Mucosa of stomach (tissue), 1 donor: ENCODE measurements around the gene TOP3B.
"Not testable (repeated sequence)": the region's sequence is repeated elsewhere in the genome, so short reads cannot be mapped to it uniquely, and the experiment has no call there.

Source experiments
- H3K27me3 ChIP-seq: one replicate; pipeline ENCODE4 v1.7.0; 2013; ENCODE audit warnings: mild to moderate bottlenecking, low read length; ENCODE audit not compliant: control insufficient read depth, insufficient read depth
- H3K36me3 ChIP-seq: one replicate; pipeline ENCODE4 v1.7.0; 2013; ENCODE audit warnings: low read length; ENCODE audit not compliant: control insufficient read depth, insufficient read depth
- H3K4me1 ChIP-seq: one replicate; pipeline ENCODE4 v1.7.0; 2013; ENCODE audit warnings: mild to moderate bottlenecking, low read length; ENCODE audit not compliant: control insufficient read depth, insufficient read depth
- H3K4me3 ChIP-seq: one replicate; pipeline ENCODE4 v1.7.0; 2013; ENCODE audit warnings: low read length
- H3K9ac ChIP-seq: one replicate; pipeline ENCODE4 v1.7.0; 2013; ENCODE audit warnings: mild to moderate bottlenecking, low read length, moderate library complexity
- H3K9me3 ChIP-seq: one replicate; pipeline ENCODE4 v1.7.0; 2013; ENCODE audit warnings: mild to moderate bottlenecking, low read length, moderate library complexity; ENCODE audit not compliant: control insufficient read depth
- donor health status: Pancreatic carcinoma.

TOP3B gene

DNA sequence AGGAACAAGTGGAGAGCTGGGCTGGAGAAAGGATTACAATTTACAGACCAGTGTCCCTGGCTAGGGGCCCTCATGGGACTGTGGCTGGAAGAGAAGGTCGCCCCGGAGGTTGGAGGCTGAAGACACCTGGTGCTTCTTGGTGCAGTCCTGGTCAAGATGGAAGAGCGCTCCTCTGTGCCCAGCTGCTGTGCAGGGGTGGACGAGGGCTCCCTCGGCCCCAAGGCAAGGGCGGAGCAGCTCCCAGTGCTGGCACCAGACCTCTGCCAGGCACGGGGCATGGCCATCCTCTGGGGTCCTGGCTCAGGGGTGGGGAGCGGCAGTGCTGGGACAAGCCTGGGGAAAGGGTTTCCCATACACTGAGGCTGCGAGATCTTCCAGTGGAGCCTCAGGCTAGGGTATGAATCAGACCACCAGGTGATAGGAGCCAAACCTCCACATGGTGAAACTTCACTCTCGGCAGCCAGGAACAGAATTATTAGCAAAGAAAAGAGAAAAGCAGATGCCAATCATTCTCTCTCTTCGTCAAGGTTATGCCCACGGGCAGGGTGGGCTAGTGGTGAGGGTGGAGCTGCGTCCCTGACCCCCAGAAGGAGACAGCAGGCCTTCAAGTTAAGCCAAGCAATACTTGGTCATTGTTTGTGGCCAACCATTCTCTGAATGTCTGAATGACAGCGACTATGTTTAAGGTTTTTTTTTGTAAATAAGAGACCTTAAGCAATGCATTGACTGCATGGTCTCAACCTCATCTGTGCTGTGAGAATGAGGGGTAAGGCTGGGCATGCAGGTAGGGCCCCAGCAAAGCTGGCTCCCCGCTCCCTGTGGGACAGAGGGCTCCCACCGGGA, 62.0 kb downstream of the TOP3B start:
- H3K9me3 ChIP-seq = no peaks in the 10 kb centered on the region
- H3K4me1 ChIP-seq = no peaks in the 10 kb centered on the region
- no peaks in the 10 kb centered on the region for H3K27me3 ChIP-seq
- no peak overlapping the region for H3K4me3 ChIP-seq
- no peaks in the 10 kb centered on the region for H3K36me3 ChIP-seq
- no peak overlapping the region for H3K9ac ChIP-seq

DNA sequence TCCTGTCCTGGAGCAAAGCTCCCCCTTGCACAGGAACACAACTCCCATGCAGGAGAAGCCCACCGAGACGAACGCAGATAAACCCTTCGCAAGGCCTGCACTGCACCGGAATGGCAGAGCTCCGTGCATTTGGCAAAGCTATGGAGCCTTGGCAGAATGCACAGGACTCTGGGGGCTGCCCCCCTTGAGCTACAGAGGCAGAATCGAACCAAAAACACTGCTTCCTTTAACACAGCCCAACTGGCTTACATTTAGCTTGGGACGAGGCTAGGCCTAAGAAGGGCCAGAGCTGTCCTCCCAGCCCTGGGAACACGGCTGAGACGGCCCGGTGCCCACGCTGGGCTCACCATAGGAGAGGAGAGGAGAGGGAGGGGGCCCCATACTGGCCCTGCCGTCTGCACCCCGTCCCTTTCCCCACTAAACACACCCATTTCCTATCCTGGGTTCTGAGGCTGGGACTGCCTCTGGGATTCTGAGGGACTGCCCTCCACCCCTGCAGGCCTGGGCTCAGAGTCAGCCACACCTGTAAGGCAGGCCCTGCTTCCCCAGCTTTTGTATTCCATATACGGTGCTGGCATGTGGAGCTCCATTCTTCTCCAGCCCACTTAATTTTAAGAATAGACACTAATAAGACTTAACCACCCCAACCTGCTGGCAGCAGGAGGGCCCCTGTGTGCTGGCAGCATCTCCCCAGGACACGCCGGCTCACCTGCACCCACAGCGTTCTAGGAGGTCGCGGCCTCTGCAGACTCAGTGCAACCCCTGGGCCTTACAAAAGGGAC, 62.9 kb downstream of the TOP3B start:
- Histone ChIP-seq H3K4me1 (no peaks in the 10 kb centered on the region), H3K4me3 (no peak overlapping the region), H3K9ac (no peak overlapping the region), H3K36me3 (no peaks in the 10 kb centered on the region), H3K27me3 (no peaks in the 10 kb centered on the region), H3K9me3 (no peaks in the 10 kb centered on the region)

DNA sequence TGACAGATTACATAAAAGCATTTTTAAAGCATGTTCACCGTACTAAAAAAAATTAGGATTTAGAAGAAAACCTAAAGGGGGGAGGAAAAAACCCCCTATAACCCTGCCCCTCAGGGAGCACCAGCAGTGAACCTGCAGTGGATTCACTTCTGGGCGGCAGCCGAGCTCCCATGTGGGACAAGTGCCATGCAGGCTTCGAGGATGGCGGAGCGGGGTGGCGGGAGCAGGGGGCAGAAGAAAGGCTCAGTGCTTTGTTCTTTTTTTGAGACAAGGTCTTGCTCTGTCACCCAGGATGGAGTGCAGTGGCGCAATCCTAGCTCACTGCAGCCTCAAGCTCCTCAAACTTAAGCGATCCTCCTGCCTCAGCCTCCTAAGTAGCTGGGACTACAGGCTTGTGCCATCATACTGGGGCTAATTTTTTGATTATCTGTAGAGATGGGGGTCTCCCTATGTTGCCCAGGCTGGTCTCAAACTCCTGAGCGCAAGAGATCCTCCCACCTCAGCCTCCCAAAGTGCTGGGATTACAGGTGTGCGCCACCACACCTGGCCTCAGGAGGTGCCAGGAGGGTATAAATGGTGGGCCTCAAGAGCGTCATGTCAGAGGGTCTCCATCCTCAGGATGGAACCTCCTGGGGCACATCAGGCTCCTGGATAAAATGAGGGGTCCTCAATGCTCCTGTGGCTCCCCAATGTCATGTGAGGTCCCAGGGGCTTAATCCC, 64.0 kb downstream of the TOP3B start:
- Histone ChIP-seq H3K9me3 (no peaks in the 10 kb centered on the region), H3K9ac (no peak overlapping the region), H3K27me3 (no peaks in the 10 kb centered on the region), H3K4me1 (no peaks in the 10 kb centered on the region), H3K36me3 (no peaks in the 10 kb centered on the region), H3K4me3 (no peak overlapping the region)

DNA sequence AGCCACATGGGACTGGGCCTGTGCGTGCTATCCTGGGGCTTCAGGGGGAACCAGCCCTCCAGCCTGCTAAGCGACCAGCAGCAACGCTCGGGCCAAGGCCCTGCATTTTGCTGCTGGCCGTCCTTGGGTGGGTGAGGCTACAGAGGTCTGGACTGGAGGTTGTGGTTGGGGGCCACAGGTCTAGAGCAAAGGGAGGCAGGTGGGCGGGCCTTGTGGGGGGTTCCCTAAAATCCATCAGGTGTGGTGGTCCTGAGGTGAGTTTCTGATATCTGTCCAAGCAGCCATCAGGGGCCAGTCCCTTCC, 64.7 kb downstream of the TOP3B start:
- H3K9ac ChIP-seq = no peak overlapping the region
- no peaks in the 10 kb centered on the region for H3K4me1 ChIP-seq
- H3K4me3 ChIP-seq = no peak overlapping the region
- no peaks in the 10 kb centered on the region for H3K36me3 ChIP-seq
- H3K9me3 ChIP-seq = no peaks in the 10 kb centered on the region
- no peaks in the 10 kb centered on the region for H3K27me3 ChIP-seq

DNA sequence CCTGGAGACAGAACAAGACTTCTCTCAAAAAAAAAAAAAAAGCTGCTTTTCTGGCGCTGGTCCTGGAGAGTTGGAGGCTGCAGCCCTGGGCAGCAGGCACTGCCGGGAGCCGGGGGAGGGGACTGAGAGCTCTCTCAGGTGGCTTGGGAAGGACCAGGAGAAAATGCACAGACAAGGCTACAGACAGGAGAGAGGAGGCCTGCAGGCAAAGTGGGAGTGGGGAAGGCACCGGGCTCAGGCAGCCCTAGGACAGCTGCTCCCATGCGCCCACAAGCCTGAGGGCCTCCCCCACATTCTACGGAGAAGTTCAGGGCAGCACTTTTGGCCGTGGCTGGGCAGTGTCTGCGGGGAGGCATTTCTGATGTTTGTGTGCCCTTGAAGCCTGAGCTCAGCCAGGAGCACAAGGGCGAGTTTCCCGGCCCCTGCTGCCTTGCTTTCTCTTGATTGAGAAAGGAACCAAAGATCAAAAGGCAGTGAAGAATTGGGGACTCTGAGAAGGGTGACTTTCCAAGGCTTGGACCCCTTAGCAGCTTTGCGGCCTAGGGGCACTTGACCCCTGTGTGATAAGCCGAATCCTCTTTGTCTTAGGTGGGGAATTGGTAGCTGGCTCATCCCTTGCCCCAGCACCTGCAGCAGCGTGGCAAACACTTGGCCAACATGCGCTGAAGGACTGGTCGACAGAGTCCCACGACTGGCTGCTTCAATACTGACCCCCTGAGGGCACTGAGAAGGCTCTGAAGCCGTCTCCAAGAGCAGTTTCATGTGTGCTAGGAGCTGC, 65.2 kb downstream of the TOP3B start:
- Histone ChIP-seq H3K9ac (no peak overlapping the region), H3K36me3 (no peaks in the 10 kb centered on the region), H3K4me3 (no peak overlapping the region), H3K9me3 (no peaks in the 10 kb centered on the region), H3K4me1 (no peaks in the 10 kb centered on the region), H3K27me3 (no peaks in the 10 kb centered on the region)

DNA sequence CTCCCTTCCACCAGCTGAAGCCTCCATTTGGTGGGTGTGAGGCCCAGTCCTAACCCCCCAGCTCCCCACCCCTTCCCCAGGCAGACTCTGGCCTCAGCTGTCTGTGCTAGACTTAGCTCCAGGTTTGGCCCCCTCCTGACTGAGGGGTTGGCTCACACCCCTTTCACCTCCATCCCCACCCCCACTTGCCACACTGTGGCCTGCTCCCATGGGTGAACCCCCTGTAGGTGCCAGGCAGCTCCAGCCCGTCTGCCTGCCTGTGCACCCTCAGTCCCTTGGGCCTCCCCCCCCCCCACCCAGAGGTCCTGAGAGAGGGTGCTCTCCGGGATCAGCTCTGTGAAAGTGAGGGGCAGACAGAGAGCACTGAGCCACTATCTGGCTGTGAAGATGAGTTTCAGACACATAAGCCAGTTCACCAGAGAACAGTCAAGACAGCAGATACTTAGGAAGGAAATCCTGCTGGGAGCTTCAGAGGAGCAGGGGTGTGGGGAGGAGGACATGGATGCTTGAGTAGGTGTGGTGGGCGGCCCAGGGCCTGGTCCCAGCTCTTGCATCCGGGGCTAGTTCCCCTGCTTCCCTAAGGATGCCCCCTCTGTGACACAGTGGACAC, 66.2 kb downstream of the TOP3B start:
- H3K4me1 ChIP-seq = no peaks in the 10 kb centered on the region
- H3K36me3 ChIP-seq = no peaks in the 10 kb centered on the region
- H3K9ac ChIP-seq = no peak overlapping the region
- H3K27me3 ChIP-seq = no peaks in the 10 kb centered on the region
- H3K4me3 ChIP-seq = no peak overlapping the region
- no peaks in the 10 kb centered on the region for H3K9me3 ChIP-seq

DNA sequence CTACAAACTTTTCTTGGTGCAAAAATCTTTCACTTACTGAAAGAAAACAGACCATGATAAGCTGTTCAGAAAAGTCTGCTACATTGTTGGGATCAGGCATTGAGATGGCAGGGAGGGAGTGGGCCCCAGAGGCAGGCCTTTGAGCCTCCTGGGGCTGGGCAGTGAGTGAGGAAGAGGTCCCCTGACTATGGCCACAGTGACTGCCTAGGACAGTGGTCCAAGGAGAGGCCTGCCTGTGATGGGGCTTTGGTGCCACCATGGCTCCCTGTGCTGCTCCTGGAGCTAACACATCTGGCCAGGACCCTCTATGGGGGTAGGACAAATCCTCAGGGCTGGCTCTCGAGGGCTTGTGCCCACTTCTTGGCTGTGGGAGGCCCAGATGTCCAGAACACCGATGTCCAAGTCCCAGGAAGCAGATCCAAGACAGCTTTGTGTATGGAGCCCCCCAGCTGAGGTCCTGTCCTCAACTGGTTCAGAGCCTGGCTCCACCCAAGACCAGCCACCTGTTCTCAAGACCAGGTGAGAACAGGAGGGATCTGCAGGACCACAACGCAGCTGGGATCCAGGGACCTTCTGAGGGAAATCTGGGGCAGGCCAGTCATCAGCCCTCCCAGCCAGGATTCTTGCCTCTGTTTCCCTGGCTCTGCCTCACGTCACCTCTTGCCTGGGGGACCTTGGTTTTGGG, 66.8 kb downstream of the TOP3B start:
- Histone ChIP-seq H3K4me3 (no peak overlapping the region), H3K9me3 (no peaks in the 10 kb centered on the region), H3K9ac (no peak overlapping the region), H3K4me1 (no peaks in the 10 kb centered on the region), H3K27me3 (no peaks in the 10 kb centered on the region), H3K36me3 (no peaks in the 10 kb centered on the region)

DNA sequence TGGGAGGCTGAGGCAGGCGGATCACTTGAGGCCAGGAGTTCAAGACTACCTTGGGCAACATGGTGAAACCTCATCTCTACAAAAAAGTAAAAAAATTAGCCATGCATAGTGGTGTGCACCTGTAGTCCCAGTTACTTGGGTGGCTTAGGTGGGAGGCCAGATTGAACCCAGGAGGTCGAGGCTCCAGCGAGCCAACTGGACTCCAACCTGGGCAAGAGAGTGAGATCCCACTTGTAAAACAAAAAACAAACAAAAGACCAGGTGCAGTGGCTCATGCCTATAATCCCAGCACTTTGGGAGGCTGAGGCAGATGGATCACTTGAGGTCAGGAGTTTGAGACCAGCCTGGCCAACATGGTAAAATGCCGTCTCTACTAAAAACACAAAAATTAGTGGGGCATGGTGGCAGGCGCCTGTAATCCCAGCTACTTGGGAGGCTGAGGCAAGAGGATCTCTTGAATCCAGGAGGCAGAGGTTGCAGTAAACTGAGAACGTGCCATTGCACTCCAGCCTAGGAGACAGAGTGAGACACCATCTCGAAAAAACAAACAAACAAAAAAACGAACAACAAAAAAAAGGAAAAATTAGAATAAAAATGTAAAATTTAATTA, 68.4 kb downstream of the TOP3B start:
- H3K36me3 ChIP-seq, H3K27me3 ChIP-seq, H3K9ac ChIP-seq, H3K4me3 ChIP-seq, H3K9me3 ChIP-seq, H3K4me1 ChIP-seq: not testable (repeated sequence)

DNA sequence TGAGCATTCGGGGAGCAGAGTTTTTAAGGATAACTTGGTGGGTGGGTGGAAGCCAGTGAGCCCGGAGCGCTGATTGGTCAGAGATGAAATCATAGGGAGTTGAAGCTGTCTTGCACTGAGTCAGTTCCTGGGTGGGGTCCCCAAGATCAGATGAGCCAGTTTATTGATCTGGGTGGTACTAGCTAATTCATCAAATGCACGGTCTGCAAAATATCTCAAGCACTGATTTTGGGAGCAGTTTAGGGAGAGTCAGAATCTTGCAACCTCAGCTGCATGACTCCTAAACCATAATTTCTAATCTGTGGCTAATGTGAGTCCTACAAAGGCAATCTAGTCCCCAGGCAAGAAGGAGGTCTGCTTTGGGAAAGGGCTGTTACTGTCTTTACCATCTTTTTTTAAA, 72.2 kb downstream of the TOP3B start:
- H3K4me3 ChIP-seq, H3K9ac ChIP-seq, H3K4me1 ChIP-seq, H3K27me3 ChIP-seq, H3K9me3 ChIP-seq, H3K36me3 ChIP-seq: not testable (repeated sequence)

DNA sequence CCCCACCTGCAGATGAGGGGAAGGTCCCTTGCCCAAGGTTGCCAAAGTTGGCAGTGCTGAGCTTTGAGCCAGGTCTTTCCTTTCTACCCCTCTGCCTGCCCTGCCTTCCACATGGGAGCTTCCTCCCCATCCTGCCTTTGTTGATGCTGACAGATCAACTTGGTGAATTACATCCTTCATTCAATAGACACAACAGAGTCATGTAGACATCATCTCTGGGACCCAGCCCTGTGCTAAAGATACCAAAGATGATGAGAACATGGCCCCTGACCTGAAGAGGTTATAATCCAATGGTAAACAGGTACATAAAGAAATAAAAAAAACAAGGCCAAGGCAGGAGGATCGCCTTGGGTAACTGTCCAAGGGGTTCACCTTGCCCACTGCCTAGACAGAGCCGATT, 72.7 kb downstream of the TOP3B start:
- Histone ChIP-seq H3K9me3 (no peaks in the 10 kb centered on the region), H3K27me3 (no peaks in the 10 kb centered on the region), H3K9ac (no peak overlapping the region), H3K4me3 (no peak overlapping the region), H3K36me3 (no peaks in the 10 kb centered on the region), H3K4me1 (no peaks in the 10 kb centered on the region)
